Measurements from ENCODE around the gene PTH2. TPM values are rescaled to one million over a fixed set of nuclear protein-coding genes. Genes with fewer than 3 reads are reported as not detected.

The PTH2 gene
- polyA plus RNA-seq, 1 donor (not counting 4 experiments of a cell fraction or from before 2014, with no cell fraction given), result not detected

DNA sequence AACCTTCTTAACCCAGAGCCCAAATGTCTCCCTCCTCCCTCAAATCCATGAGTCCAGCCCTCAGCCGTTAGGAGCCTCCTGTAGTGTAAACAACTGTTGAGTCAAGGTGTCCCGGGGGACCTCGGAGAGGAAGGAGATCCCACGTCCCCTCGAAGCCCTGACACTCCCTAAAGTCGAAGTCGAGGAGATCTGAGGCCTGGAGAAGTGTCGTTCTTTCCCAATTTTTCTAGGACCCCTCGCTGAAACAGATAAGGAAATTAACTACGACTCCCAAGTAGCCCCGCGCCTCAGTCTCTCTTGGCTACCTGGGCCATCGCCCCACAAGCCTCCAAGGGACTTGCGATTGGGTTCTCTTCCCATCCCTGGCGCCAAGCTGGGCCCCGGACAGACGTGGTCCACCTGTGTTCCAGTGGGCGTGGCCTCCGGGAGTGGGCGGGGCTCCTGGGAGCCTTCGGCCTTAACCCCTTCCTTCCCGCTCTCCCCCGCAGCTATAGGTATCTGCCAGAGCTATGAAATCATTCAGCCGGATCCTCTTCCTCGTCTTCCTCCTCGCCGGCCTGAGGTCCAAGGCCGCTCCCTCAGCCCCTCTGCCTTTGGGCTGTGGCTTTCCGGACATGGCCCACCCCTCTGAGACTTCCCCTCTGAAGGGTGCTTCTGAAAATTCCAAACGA lies 2.8 kb upstream of the PTH2 start:
- H3K27ac ChIP-seq (ENCODE audit: control insufficient read depth, insufficient read depth, low read length), result no peak overlapping the region
- H2AFZ ChIP-seq (ENCODE audit: control insufficient read depth, low read length), result no peak overlapping the region
- DNase-seq (ENCODE audit: low read depth, low spot score) (no peak), FAIRE-seq (no peak)
- H3K27me3 ChIP-seq (ENCODE audit: control insufficient read depth, extremely low read depth, insufficient read depth, low read length), result peaks cover 92% of the 10 kb centered on the region
- no peaks in the 10 kb centered on the region for H3K9me1 ChIP-seq (ENCODE audit: control insufficient read depth, extremely low read depth, insufficient read depth, low read length)
- H3K36me3 ChIP-seq (ENCODE audit: control insufficient read depth in 2 of 2, extremely low read depth in 1 of 2, insufficient read depth in 2 of 2, low read length in 2 of 2), result no peaks in the 10 kb centered on the region
- no peaks in the 10 kb centered on the region for H4K20me1 ChIP-seq (ENCODE audit: control insufficient read depth, extremely low read depth, insufficient read depth, low read length)
- H3K79me2 ChIP-seq (ENCODE audit: control insufficient read depth, insufficient read depth, low read length), result no peaks in the 10 kb centered on the region
- no peak overlapping the region for H3K4me2 ChIP-seq (ENCODE audit: control insufficient read depth, extremely low read depth, insufficient read depth, low read depth, low read length)
- no peak overlapping the region for H3K4me3 ChIP-seq (ENCODE audit: control insufficient read depth in 2 of 3, extremely low read depth in 1 of 3, insufficient read depth in 2 of 3, low read depth in 1 of 3, low read length in 3 of 3)
- no peak overlapping the region for H3K9ac ChIP-seq (ENCODE audit: control insufficient read depth, extremely low read depth, insufficient read depth, low read length)
- no peaks in the 10 kb centered on the region for H3K9me3 ChIP-seq (ENCODE audit: control insufficient read depth, low read depth, low read length)
- peak; percentile 30 for TF ChIP-seq EZH2 (IDR thresholded peaks at IDR 0.05; ENCODE audit: low read length)
- TF ChIP-seq, protein P1, sequence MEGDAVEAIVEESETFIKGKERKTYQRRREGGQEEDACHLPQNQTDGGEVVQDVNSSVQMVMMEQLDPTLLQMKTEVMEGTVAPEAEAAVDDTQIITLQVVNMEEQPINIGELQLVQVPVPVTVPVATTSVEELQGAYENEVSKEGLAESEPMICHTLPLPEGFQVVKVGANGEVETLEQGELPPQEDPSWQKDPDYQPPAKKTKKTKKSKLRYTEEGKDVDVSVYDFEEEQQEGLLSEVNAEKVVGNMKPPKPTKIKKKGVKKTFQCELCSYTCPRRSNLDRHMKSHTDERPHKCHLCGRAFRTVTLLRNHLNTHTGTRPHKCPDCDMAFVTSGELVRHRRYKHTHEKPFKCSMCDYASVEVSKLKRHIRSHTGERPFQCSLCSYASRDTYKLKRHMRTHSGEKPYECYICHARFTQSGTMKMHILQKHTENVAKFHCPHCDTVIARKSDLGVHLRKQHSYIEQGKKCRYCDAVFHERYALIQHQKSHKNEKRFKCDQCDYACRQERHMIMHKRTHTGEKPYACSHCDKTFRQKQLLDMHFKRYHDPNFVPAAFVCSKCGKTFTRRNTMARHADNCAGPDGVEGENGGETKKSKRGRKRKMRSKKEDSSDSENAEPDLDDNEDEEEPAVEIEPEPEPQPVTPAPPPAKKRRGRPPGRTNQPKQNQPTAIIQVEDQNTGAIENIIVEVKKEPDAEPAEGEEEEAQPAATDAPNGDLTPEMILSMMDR (optimal IDR thresholded peaks at IDR 0.05 in 1 of 3, IDR thresholded peaks at IDR 0.05 in 1 of 3, conservative IDR thresholded peaks at IDR 0.05 in 1 of 3; ENCODE audit: extremely low read depth in 1 of 3, insufficient read depth in 2 of 3, low read length in 3 of 3), result no peak
- dilution Hi-C loops (cut with MboI; ENCODE audit: extremely low pct_ligation_motif_present, low sequenced_read_pairs), result no loop called here
- peaks cover 7% of the 10 kb centered on the region for H3K4me1 ChIP-seq (ENCODE audit: control insufficient read depth, extremely low read depth, insufficient read depth, low read length)

DNA sequence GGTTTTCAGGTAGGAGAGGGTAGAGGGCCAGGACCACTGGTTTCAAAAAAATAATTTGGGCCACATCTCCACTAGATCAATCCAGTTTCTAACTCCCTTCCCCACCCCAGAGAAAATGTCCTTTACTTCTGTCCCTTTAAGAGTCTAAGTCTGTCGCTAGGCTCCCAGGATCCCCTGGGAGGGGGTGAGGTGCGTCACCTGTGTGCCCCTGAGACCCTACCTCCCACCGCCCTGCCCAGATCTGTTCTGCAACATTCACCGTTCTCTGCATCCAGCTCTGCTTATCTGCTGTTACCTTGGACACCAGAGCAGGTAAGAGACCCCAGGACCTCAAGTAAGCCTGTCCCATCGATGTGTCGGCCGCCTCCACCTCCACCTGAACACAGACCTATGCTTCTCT lies 1.9 kb upstream of the PTH2 start, which contains the start of gene GFY:
Gene GFY (plus strand): TSS at position 211 of the 400 bp plus-strand sequence. CDS start 1,043 bp downstream, outside the sequence.
- Histone ChIP-seq H3K27ac (ENCODE audit: control insufficient read depth, insufficient read depth, low read length) (no peak within 1 kb of the TSS), H3K36me3 (ENCODE audit: control insufficient read depth in 2 of 2, extremely low read depth in 1 of 2, insufficient read depth in 2 of 2, low read length in 2 of 2) (no peaks in the 10 kb centered on the region), H3K4me2 (ENCODE audit: control insufficient read depth, extremely low read depth, insufficient read depth, low read depth, low read length) (no peak within 1 kb of the TSS), H3K9me3 (ENCODE audit: control insufficient read depth, low read depth, low read length) (no peaks in the 10 kb centered on the region), H3K79me2 (ENCODE audit: control insufficient read depth, insufficient read depth, low read length) (no peaks in the 10 kb centered on the region), H3K27me3 (ENCODE audit: control insufficient read depth, extremely low read depth, insufficient read depth, low read length) (peaks cover 92% of the 10 kb centered on the region), H3K9me1 (ENCODE audit: control insufficient read depth, extremely low read depth, insufficient read depth, low read length) (no peaks in the 10 kb centered on the region), H3K4me3 (ENCODE audit: control insufficient read depth in 2 of 3, extremely low read depth in 1 of 3, insufficient read depth in 2 of 3, low read depth in 1 of 3, low read length in 3 of 3) (no peak within 1 kb of the TSS), H3K9ac (ENCODE audit: control insufficient read depth, extremely low read depth, insufficient read depth, low read length) (no peak within 1 kb of the TSS), H2AFZ (ENCODE audit: control insufficient read depth, low read length) (no peak within 1 kb of the TSS), H4K20me1 (ENCODE audit: control insufficient read depth, extremely low read depth, insufficient read depth, low read length) (no peaks in the 10 kb centered on the region), H3K4me1 (ENCODE audit: control insufficient read depth, extremely low read depth, insufficient read depth, low read length) (peaks cover 7% of the 10 kb centered on the region)
- FAIRE-seq (no peak), DNase-seq (ENCODE audit: low read depth, low spot score) (no peak)
- dilution Hi-C loops (cut with MboI; ENCODE audit: extremely low pct_ligation_motif_present, low sequenced_read_pairs), result no loop called here
- TF ChIP-seq, protein P1 (optimal IDR thresholded peaks at IDR 0.05 in 1 of 3, IDR thresholded peaks at IDR 0.05 in 1 of 3, conservative IDR thresholded peaks at IDR 0.05 in 1 of 3; ENCODE audit: extremely low read depth in 1 of 3, insufficient read depth in 2 of 3, low read length in 3 of 3), result no peak
- TF ChIP-seq EZH2 (IDR thresholded peaks at IDR 0.05; ENCODE audit: low read length), result no peak

All from keratinocyte (primary cell).